OCI-LY1 (cell line): Measurements from ENCODE around the gene ENTPD6.

ENCODE experiments used
- CTCF ChIP-seq: fragments of 200-600 bp; sonication (generic), shearing (Covaris generic); IDR thresholded peaks from 2 replicates; pipeline ENCODE4 v1.5.1; 2017; ENCODE audit warnings: mild to moderate bottlenecking, antibody characterized with exemption, low read length, moderate library complexity, mixed read lengths
- EZH2 ChIP-seq: fragments of 200-600 bp; sonication (generic), shearing (Covaris generic); IDR thresholded peaks from 2 replicates; pipeline ENCODE4 v1.8.0; 2017; ENCODE audit warnings: borderline replicate concordance, mixed run types, mild to moderate bottlenecking, antibody characterized with exemption, low read length, moderate library complexity, mixed read lengths

GRCh38 chr20:25236450-25237304 is 41.2 kb downstream of the ENTPD6 start:
- TF ChIP-seq CTCF (no peak), EZH2 (no peak)
